8988T (cell line): ENCODE measurements around the gene HSPA4.
"Not testable (repeated sequence)": the region's sequence is repeated elsewhere in the genome, so short reads cannot be mapped to it uniquely, and the experiment has no call there.

Source experiments
- DNase-seq: peaks from one replicate; pipeline ENCODE4 v3.0.0; 2011

The HSPA4 gene

GRCh38 chr5:133128066-133128465 is 76.3 kb downstream of the HSPA4 start:
- no peak for DNase-seq

- no peak for DNase-seq
These were observed 77.5 kb downstream of the HSPA4 start for GRCh38 chr5:133129289-133129688.

GRCh38 chr5:133129950-133130349 is 78.1 kb downstream of the HSPA4 start:
- no peak for DNase-seq

- DNase-seq: no peak
These were observed 78.7 kb downstream of the HSPA4 start for GRCh38 chr5:133130387-133131118.

GRCh38 chr5:133132717-133133116 is 80.9 kb downstream of the HSPA4 start:
- DNase-seq: no peak

GRCh38 chr5:133133241-133133640 is 81.4 kb downstream of the HSPA4 start:
- DNase-seq: not testable (repeated sequence)

GRCh38 chr5:133136890-133137289 is 85.1 kb downstream of the HSPA4 start:
- not testable (repeated sequence) for DNase-seq

GRCh38 chr5:133140311-133140710 is 88.5 kb downstream of the HSPA4 start:
- no peak for DNase-seq

GRCh38 chr5:133141746-133142145 is 89.9 kb downstream of the HSPA4 start:
- no peak for DNase-seq

GRCh38 chr5:133142782-133143181 is 91.0 kb downstream of the HSPA4 start:
- DNase-seq: no peak

GRCh38 chr5:133144245-133144981 is 92.6 kb downstream of the HSPA4 start:
- DNase-seq: no peak

- DNase-seq: no peak
These were observed 93.8 kb downstream of the HSPA4 start for GRCh38 chr5:133145436-133146170.

GRCh38 chr5:133147411-133147810 is 95.6 kb downstream of the HSPA4 start:
- no peak for DNase-seq

- DNase-seq: no peak
These were observed 96.2 kb downstream of the HSPA4 start for GRCh38 chr5:133147815-133148567.

GRCh38 chr5:133149345-133149744 is 97.5 kb downstream of the HSPA4 start:
- no peak for DNase-seq

- DNase-seq: no peak
These were observed 99.2 kb downstream of the HSPA4 start for GRCh38 chr5:133150909-133151544.

GRCh38 chr5:133154274-133155075 is 102.7 kb downstream of the HSPA4 start:
- no peak for DNase-seq

GRCh38 chr5:133155326-133155969 is 103.6 kb downstream of the HSPA4 start:
- no peak for DNase-seq
